Measurements from ENCODE around the gene RASSF4. TPM values are rescaled to one million over a fixed set of nuclear protein-coding genes. Genes with fewer than 3 reads are reported as not detected.

The RASSF4 gene
- total and polyA plus RNA-seq, 2 donors (not counting 3 experiments of a cell fraction or from before 2014, with no cell fraction given): 7.6 to 8.2 TPM

GRCh38 chr10:44922796-44923545, 36.6 kb upstream of the RASSF4 start:
- H3K27me3 ChIP-seq (ENCODE audit: control insufficient read depth in 2 of 2, insufficient read depth in 2 of 2, low read length in 2 of 2): no peaks in the 10 kb centered on the region
- no peaks in the 10 kb centered on the region for H3K79me2 ChIP-seq (ENCODE audit: control insufficient read depth, insufficient read depth, low read length)
- intact Hi-C loops (cut with micrococcal nuclease): loop anchor here (2.0 kb wide), 1 partner anchor 42 kb away; no protein-coding TSS in a partner anchor
- DNase-seq (ENCODE audit: low read depth, low spot score) (no peak), FAIRE-seq (no peak)
- H3K9me1 ChIP-seq (replicated peaks; ENCODE audit: control insufficient read depth, extremely low read depth, insufficient read depth, low read length): no peaks in the 10 kb centered on the region
- H3K36me3 ChIP-seq (ENCODE audit: control insufficient read depth in 2 of 2, extremely low read depth in 1 of 2, insufficient read depth in 2 of 2, low read length in 2 of 2): no peaks in the 10 kb centered on the region
- no peak overlapping the region for H3K4me2 ChIP-seq (ENCODE audit: insufficient read depth, low read length)
- ChIA-PET CTCF (no interaction called here), POLR2A (no interaction called here)
- dilution Hi-C loops (cut with MboI; ENCODE audit: extremely low pct_ligation_motif_present, low sequenced_read_pairs): no loop called here
- BruUV-seq (replicated peaks): no TSS peak
- H3K27ac ChIP-seq (ENCODE audit: insufficient read depth, low read depth, low read length): no peak overlapping the region
- H3K4me3 ChIP-seq (replicated peaks in 1 of 3; ENCODE audit: insufficient read depth in 1 of 3, low read depth in 1 of 3, low read length in 3 of 3): no peak overlapping the region
- H2AFZ ChIP-seq (ENCODE audit: low read depth, low read length): no peak overlapping the region
- no peak overlapping the region for H3K9ac ChIP-seq (replicated peaks; ENCODE audit: extremely low read depth, insufficient read depth, low read length)
- H3K9me3 ChIP-seq (replicated peaks; ENCODE audit: control insufficient read depth, insufficient read depth, low read length): no peaks in the 10 kb centered on the region
- H4K20me1 ChIP-seq (replicated peaks; ENCODE audit: control insufficient read depth, extremely low read depth, insufficient read depth, low read length): no peaks in the 10 kb centered on the region
- H3K4me1 ChIP-seq (ENCODE audit: control insufficient read depth, extremely low read depth, insufficient read depth, low read length): no peaks in the 10 kb centered on the region
- TF ChIP-seq MYC (IDR thresholded peaks at IDR 0.05; ENCODE audit: low read depth, low read length) (no peak), JUN (IDR thresholded peaks at IDR 0.05; ENCODE audit: borderline replicate concordance, insufficient read depth, insufficient read length, low read depth) (no peak), CTCF (IDR thresholded peaks at IDR 0.05; ENCODE audit: extremely low read depth in 1 of 2, insufficient read depth in 1 of 2, low read depth in 1 of 2, low read length in 2 of 2) (no peak), FOS (IDR thresholded peaks at IDR 0.05; ENCODE audit: borderline replicate concordance, insufficient read depth, low read length) (no peak), POLR2A (IDR thresholded peaks at IDR 0.05; ENCODE audit: low read depth, low read length) (no peak), EZH2 (IDR thresholded peaks at IDR 0.05; ENCODE audit: borderline replicate concordance, low read depth, low read length, severe bottlenecking) (no peak), POLR2AphosphoS5 (IDR thresholded peaks at IDR 0.05; ENCODE audit: insufficient read depth, low read depth, low read length) (no peak), MAX (IDR thresholded peaks at IDR 0.05; ENCODE audit: insufficient read depth, insufficient read length) (no peak), GATA2 (IDR thresholded peaks at IDR 0.05; ENCODE audit: insufficient read depth, insufficient read length, low read depth, low read length) (no peak)
